G401.6 (cell line): Measurements from ENCODE around the gene TOB2.
"Not testable (repeated sequence)": the region's sequence is repeated elsewhere in the genome, so short reads cannot be mapped to it uniquely, and the experiment has no call there.

Experiments
- FAIRE-seq: peaks from 2 replicates; lab custom pipeline; 2012; peaks lifted over from hg19 to GRCh38; lab: Jason Lieb, UNC

TOB2 gene

GRCh38 chr22:41429232-41429950, 17.2 kb downstream of the TOB2 start:
- no peak for FAIRE-seq

GRCh38 chr22:41425660-41426365, 20.8 kb downstream of the TOB2 start:
- no peak for FAIRE-seq

GRCh38 chr22:41418717-41419116, 27.9 kb downstream of the TOB2 start:
- no peak for FAIRE-seq

- FAIRE-seq = no peak
These were observed 28.8 kb downstream of the TOB2 start for GRCh38 chr22:41417622-41418390.

- FAIRE-seq = no peak
These were observed 31.0 kb downstream of the TOB2 start for GRCh38 chr22:41415554-41415953.

GRCh38 chr22:41411021-41411851, 35.4 kb downstream of the TOB2 start:
- no peak for FAIRE-seq

- no peak for FAIRE-seq
These were observed 36.3 kb downstream of the TOB2 start for GRCh38 chr22:41410311-41410751.

GRCh38 chr22:41408665-41409064, 37.9 kb downstream of the TOB2 start:
- no peak for FAIRE-seq

GRCh38 chr22:41407433-41407832, 39.2 kb downstream of the TOB2 start:
- FAIRE-seq = no peak

- FAIRE-seq = no peak
These were observed 40.2 kb downstream of the TOB2 start for GRCh38 chr22:41406410-41406809.

- no peak for FAIRE-seq
These were observed 41.0 kb downstream of the TOB2 start for GRCh38 chr22:41405588-41405987.

- FAIRE-seq = no peak
These were observed 42.9 kb downstream of the TOB2 start for GRCh38 chr22:41403532-41404318.

- FAIRE-seq = not testable (repeated sequence)
These were observed 43.8 kb downstream of the TOB2 start for GRCh38 chr22:41402851-41403250.

- no peak for FAIRE-seq
These were observed 44.6 kb downstream of the TOB2 start for GRCh38 chr22:41401781-41402648.

- FAIRE-seq = no peak
These were observed 47.7 kb downstream of the TOB2 start for GRCh38 chr22:41398921-41399320.

GRCh38 chr22:41397143-41397811, 49.3 kb downstream of the TOB2 start:
- no peak for FAIRE-seq

- no peak for FAIRE-seq
These were observed 50.9 kb downstream of the TOB2 start for GRCh38 chr22:41395531-41396240.

- FAIRE-seq = no peak
These were observed 52.6 kb downstream of the TOB2 start for GRCh38 chr22:41394012-41394356.

- FAIRE-seq = no peak
These were observed 59.3 kb downstream of the TOB2 start for GRCh38 chr22:41387341-41387740.
